ENCODE data around the gene RSAD2.

RSAD2 gene

GRCh38 chr2:6937582-6937981, 60.0 kb downstream of the RSAD2 start (continued):
- TF ChIP-seq SETDB1 (IDR thresholded peaks at IDR 0.05; ENCODE audit: insufficient read length, low read length), result no peak
- no peak for TF ChIP-seq KLF9 (tag by site-specific recombination; IDR thresholded peaks at IDR 0.05; ENCODE audit: low read depth)
- TF ChIP-seq HOXC10 (CRISPR knock-in tag; IDR thresholded peaks at IDR 0.05), result no peak
- TF ChIP-seq INSM2 (tag by site-specific recombination; IDR thresholded peaks at IDR 0.05), result no peak
- no peak for TF ChIP-seq ZNF311 (tag by site-specific recombination; IDR thresholded peaks at IDR 0.05; ENCODE audit: borderline replicate concordance)
- no peak for TF ChIP-seq ZNF777 (tag by site-specific recombination; IDR thresholded peaks at IDR 0.05; ENCODE audit: borderline replicate concordance)
- TF ChIP-seq ZNF146 (tag by site-specific recombination; IDR thresholded peaks at IDR 0.05), result no peak
- TF ChIP-seq KLF10 (tag by site-specific recombination; IDR thresholded peaks at IDR 0.05), result no peak

GRCh38 chr2:6939071-6939470, 61.5 kb downstream of the RSAD2 start:
- ChIA-PET POLR2A (no interaction called here), CTCF (no interaction called here)
- no peak overlapping the region for H3K27ac ChIP-seq (ENCODE audit: extremely low read depth, low read depth, low read length)
- no peaks in the 10 kb centered on the region for H3K9me3 ChIP-seq (ENCODE audit: control insufficient read depth, insufficient read depth, low read depth, low read length)
- peaks cover 0 to 18% of the 10 kb centered on the region in 2 experiments; a peak in 1 of 3 replicates for H3K36me3 ChIP-seq (ENCODE audit: control insufficient read depth in 2 of 2, insufficient read depth in 1 of 2, low read length in 2 of 2)
- H3K4me1 ChIP-seq (ENCODE audit: control insufficient read depth, insufficient read depth, low read length), result no peaks in the 10 kb centered on the region
- no peak overlapping the region for H3K4me3 ChIP-seq (ENCODE audit: low read depth, low read length)
- TF ChIP-seq ZNF157 (tag by site-specific recombination; IDR thresholded peaks at IDR 0.05) (no peak), ZNF48 (tag by site-specific recombination; IDR thresholded peaks at IDR 0.05) (no peak), AEBP2 (tag by site-specific recombination; IDR thresholded peaks at IDR 0.05; ENCODE audit: borderline replicate concordance) (no peak), ZSCAN5A (tag by site-specific recombination; IDR thresholded peaks at IDR 0.05) (no peak), GFI1B (tag by site-specific recombination; IDR thresholded peaks at IDR 0.05) (no peak), SALL2 (tag by site-specific recombination; IDR thresholded peaks at IDR 0.05; ENCODE audit: borderline replicate concordance) (no peak), TSHZ1 (tag by site-specific recombination; IDR thresholded peaks at IDR 0.05; ENCODE audit: borderline replicate concordance) (no peak), ZNF10 (tag by site-specific recombination; IDR thresholded peaks at IDR 0.05) (no peak), ZNF645 (tag by site-specific recombination; IDR thresholded peaks at IDR 0.05) (no peak), ZNF37A (tag by site-specific recombination; IDR thresholded peaks at IDR 0.05) (no peak), ZBTB7A (tag by site-specific recombination; IDR thresholded peaks at IDR 0.05; ENCODE audit: low read depth) (no peak)
